Esophagus squamous epithelium (tissue), 4 donors: ENCODE data around the gene ALG1.

Experiments
- POLR2A ChIP-seq, 4 donors: fragments of 450-650 bp; IDR thresholded peaks; one replicate each; pipeline ENCODE4 v1.6.1; 2017; ENCODE audit warnings: antibody characterized with exemption in 4 of 4, mild to moderate bottlenecking in 4 of 4, moderate library complexity in 3 of 4
- TF ChIP-seq, protein P1 (sequence below), 6 experiments: fragments of 450-650 bp in 4 of 6; fragments of 200-600 bp in 2 of 6; sonication (generic) in 2 of 6; IDR thresholded peaks; one replicate each; pipeline ENCODE4 v1.5.1; 2016 to 2019; ENCODE audit warnings: antibody characterized with exemption in 6 of 6, mild to moderate bottlenecking in 4 of 6, moderate library complexity in 4 of 6

GRCh38 chr16:5060073-5060641, 11.5 kb upstream of the ALG1 start:
- TF ChIP-seq, protein P1, sequence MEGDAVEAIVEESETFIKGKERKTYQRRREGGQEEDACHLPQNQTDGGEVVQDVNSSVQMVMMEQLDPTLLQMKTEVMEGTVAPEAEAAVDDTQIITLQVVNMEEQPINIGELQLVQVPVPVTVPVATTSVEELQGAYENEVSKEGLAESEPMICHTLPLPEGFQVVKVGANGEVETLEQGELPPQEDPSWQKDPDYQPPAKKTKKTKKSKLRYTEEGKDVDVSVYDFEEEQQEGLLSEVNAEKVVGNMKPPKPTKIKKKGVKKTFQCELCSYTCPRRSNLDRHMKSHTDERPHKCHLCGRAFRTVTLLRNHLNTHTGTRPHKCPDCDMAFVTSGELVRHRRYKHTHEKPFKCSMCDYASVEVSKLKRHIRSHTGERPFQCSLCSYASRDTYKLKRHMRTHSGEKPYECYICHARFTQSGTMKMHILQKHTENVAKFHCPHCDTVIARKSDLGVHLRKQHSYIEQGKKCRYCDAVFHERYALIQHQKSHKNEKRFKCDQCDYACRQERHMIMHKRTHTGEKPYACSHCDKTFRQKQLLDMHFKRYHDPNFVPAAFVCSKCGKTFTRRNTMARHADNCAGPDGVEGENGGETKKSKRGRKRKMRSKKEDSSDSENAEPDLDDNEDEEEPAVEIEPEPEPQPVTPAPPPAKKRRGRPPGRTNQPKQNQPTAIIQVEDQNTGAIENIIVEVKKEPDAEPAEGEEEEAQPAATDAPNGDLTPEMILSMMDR (IDR thresholded peaks at IDR 0.05), result no peak
- TF ChIP-seq POLR2A (IDR thresholded peaks at IDR 0.05), result no peak
